HL-60/S4 treated with phorbol 12-myristate 13-acetate at 8.2 ng/mL for 4 days and 3 days (cell line): ENCODE measurements around the gene KDM4B.

ENCODE experiments used
- in situ Hi-C: fragments of 300-500 bp; cut with MboI; formaldehyde crosslinking; loops from 2 replicates; pipeline ENCODE4 v1.15.0; 2022; ENCODE audit warnings: low sequenced_read_pairs

Gene KDM4B

DNA sequence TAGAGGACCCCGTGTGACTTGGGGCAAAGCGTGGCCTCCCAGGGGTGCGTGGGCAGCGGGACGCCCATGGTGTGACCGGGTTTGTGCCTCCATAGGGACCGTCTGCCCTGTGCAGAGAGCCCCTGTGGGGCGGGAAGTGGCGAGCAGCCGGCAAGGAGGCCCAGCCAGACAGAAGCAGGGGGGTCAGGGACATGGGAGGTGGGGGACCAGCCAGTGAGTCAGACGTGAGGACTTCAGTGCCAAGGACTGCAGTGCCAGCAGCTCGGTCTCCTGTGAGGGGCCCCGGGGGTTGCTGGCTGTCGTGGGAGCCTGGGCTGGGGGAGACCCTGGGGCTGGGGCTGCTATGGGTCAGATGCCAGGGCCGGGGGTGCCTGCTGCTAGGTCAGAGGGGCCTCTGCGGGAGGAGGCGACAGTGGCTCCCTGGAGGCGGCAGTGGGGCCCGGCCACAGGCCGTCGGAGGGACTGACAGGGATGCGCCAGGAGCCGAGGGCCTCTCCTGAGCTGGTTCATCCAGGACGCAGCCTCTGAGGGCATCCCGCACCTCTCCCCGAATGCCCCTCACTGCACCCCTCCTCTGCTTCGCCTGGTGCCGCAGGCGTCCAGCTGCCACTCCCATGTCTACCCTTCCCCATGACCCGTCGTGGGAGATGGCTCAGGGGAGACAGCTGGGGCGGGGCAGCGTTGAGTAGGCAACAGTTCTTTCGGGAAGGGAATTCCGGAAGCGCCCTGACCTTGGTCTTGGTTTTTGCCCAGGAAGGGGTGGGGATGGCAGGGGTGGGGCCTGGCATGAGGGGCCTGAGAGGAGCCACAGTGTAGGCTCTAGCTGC is 80.0 kb downstream of the KDM4B start:
- in situ Hi-C loops = no loop called here

DNA sequence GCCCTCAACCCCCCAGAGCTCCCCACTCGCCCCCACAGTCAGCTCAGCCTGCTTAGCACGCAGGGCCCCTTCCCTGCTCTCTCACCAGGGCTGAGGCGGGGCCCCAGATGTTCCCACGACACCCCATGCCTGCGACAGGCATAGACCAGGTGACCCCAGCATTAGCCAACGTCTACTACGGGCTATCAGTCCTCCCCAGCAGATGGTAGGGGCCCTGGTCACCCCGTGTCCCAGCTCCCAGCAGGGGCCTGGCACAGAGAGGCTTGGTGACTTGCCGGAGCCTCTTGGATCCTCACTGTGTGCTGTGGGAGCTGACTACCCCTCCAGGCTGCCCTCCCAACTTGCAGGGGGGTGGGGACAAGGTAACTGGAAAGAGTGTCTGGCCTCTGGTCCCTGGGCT is 80.6 kb downstream of the KDM4B start:
- in situ Hi-C loops = no loop called here

DNA sequence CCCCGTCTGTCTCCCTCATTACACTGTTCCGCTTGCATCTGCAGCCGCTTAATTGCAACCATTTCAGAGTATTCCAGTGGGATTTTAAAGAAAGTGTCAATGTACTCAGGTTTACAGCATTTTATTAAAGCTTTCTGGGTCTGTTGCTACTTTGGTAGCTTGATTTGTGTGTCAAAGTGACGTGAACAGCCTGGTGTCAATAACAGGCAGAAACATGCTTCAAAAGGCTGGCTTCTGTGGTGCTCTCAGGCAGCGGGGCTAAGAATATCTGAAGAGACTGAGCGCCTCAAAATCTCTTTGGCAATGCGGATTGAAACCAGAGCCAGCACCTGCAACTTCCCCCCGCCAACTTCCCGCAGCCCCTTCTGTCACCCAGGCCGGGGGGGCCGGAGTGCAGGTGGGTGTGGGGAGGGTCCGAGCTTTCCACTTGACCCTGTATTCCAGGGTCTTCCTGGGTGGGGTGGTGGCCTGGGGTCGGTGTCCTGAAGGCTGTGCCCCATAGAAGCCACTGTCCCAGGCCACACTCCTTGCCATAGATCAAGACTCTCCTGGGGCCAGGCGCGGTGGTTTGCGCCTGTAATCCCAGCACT is 81.2 kb downstream of the KDM4B start:
- in situ Hi-C loops = loop anchor here (10.0 kb wide), 1 partner anchor 115 kb away; no protein-coding TSS in a partner anchor

DNA sequence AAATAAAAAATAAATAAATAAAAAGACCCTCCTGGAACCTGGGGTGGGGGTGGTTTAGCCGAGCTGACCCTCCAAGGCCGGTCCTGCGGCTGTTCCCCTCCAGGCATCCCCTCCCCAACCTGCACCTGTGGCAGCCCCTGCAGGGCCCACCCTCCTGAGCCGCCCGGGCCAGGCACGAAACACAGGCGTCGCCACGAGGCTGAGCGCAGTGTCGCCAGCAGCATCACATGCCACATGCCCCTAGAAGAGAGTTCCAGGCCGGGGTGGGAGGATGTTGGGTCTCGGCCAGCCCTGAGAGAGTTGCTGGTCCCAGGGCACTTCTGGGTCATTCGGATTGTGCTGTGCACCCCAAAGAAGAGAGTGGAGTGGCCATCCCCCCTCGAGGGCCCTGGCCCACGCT is 82.0 kb downstream of the KDM4B start:
- in situ Hi-C loops = loop anchor here (10.0 kb wide), 1 partner anchor 114 kb away; no protein-coding TSS in a partner anchor

DNA sequence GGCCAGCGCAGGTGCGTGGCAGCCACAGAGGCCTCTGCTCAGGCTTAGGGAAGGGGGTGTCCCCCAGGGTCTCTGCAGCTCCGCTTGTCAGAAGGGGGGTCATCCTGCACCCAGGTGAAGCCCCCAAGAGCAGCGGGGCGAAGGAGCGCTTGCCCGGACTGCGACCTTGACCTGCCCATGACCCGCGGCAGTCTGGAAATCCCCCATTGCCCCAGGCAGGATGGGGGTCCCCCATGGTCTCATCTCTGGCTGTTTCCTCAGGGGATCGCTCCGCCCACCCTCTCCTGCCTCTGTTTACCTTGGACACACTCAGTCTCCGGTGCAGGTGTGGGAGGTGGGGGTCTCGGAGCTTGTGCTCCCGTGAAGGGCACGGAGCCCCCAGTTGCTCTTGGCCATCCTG is 82.7 kb downstream of the KDM4B start:
- in situ Hi-C loops = loop anchor here (10.0 kb wide), 1 partner anchor 113 kb away; no protein-coding TSS in a partner anchor

DNA sequence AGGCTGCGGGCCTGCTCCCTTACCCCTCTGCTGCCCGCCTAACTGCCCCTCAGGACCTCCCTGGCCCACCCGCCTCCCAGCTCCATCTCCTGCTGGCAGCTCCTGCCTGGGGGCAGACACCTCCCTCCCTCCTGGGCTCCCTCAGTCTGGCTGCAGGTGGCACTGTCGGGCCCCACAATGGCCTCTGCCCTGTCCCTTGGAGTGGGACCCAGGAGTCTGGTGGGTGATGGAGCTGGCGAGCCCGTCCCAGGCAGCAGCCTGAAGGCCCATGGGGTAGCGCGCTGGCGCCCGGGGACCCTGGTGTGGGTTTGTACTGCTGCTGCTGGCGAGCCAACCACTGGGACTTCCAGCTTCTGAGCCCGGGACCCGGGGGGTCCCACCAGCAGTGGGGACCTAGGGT is 83.6 kb downstream of the KDM4B start:
- in situ Hi-C loops = loop anchor here (10.0 kb wide), 1 partner anchor 112 kb away; no protein-coding TSS in a partner anchor

DNA sequence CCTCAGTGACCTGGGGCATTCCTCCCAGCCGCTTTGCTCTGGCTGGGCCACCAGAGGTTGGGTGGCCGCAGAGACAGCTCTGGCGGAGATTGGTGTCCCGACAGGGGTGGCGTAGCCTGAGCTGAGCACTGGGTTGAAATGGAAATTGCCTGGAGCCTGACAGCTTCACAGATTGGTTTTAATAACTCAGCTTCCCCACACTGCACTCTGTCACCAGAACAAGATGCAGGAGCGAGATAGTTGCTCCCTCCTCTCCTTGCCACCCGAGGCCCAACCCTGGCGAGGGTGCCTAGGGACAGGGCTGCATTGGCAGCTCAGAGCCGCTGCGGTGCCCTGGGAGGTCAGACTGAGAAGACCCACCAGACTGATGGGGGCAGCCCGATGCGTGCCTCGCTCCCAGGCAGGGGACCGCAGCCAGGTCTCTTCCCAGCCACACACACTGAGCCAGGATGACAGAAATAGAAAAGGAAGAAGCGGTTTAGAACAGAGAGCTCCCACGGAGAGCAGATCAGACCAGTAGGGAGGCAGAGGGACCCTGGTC is 84.1 kb downstream of the KDM4B start:
- in situ Hi-C loops = loop anchor here (10.0 kb wide), 1 partner anchor 112 kb away; no protein-coding TSS in a partner anchor

DNA sequence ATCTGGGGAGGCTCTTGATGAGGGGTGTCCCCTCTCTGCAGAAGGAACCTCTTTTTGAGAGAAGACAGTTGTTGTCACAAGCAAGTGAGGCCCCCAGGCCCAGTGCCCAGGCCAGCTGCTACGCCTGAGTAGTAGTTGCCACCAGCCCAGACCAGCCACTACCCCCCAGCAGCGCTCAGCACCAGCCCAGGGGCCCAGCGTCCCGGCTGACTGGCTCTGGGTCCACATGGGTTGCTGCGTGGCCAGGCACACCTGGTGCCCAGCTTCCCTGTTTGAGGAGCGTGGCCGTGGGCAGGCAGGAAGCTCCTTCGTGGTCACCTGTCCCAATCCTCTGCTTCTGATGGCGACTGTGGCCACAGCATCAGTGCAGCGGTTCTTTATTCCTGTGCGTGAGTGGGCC is 84.7 kb downstream of the KDM4B start:
- in situ Hi-C loops = loop anchor here (10.0 kb wide), 1 partner anchor 111 kb away; no protein-coding TSS in a partner anchor

DNA sequence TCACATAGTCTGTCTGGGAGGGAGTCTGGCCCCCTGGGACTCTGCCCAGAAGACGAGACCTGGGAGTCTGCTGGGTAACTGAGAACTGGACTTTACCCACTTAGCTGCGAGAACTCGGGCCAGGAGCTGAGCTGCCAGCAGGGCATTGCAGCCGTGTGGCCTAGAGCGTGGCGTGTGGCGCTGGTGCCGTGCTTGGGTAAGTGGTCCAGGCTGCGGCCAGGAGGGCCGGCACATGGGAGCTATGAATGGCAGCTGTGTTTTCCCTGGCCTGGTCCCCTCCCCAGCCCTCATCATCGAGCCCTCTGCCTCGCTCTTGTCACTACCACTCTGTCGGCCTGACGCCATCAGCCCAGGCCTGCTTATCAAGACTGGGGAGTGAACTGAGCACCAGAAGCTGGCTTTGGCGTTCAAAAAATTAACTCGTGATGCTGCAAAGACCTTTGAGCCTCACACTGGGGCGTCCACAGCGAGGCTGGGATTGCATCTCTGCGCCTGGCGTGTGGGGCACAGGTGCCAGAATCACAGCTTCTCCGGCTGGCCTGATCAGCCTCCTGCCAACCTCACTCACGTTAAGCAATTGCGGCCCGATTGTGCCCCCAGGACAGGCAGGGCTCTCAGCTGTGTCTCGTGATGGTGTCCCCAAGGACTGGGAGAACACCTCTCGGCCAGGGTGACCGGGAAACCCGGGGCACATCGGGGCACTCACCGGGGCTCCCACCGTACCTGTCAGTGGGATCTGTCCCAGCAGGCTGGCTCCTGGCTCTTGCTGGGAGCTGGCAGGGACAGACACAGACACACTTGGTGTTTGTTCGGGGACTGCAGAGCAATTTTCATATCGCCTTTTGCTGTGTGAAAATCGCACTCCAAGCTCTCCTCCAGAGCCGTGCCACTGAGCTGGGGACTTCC is 85.9 kb downstream of the KDM4B start:
- in situ Hi-C loops = loop anchor here (10.0 kb wide), 1 partner anchor 110 kb away; no protein-coding TSS in a partner anchor

DNA sequence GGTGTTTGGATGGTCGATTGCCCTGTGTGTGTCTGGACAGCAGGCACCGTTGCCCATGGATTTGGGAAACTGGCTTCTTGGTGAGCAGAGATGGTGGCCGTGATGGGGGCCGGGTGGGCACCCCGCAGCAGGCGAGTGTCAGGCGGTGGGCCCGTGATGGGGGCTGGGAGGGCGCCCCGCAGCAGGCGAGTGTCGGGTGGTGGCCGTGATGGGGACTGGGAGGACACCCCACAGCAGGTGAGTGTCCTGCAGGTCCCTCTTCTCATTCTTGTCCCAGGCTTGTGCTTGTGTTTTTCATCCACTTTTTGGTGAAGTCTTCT is 86.5 kb downstream of the KDM4B start:
- in situ Hi-C loops = loop anchor here (10.0 kb wide), 1 partner anchor 109 kb away; no protein-coding TSS in a partner anchor

DNA sequence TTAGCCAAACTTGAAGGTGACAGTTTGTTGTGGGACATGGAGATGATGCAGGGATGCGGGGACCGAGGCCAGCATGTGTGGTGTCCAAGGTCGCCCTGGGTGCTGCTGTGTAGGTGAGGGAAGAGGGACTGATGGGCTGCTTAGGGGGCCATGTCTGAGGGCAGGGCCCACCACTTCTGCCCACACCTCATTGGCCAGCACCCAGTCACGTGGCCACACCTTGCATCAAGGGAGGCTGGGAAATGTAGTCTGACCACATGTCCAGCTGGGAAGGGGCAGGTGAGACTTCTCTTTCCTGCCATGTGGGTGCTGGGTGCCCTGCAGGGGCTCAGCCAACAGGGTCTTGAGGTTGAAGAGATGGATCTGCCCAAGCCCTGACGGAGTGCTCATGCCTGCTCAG is 88.9 kb downstream of the KDM4B start:
- in situ Hi-C loops = loop anchor here (10.0 kb wide), 1 partner anchor 107 kb away; no protein-coding TSS in a partner anchor

DNA sequence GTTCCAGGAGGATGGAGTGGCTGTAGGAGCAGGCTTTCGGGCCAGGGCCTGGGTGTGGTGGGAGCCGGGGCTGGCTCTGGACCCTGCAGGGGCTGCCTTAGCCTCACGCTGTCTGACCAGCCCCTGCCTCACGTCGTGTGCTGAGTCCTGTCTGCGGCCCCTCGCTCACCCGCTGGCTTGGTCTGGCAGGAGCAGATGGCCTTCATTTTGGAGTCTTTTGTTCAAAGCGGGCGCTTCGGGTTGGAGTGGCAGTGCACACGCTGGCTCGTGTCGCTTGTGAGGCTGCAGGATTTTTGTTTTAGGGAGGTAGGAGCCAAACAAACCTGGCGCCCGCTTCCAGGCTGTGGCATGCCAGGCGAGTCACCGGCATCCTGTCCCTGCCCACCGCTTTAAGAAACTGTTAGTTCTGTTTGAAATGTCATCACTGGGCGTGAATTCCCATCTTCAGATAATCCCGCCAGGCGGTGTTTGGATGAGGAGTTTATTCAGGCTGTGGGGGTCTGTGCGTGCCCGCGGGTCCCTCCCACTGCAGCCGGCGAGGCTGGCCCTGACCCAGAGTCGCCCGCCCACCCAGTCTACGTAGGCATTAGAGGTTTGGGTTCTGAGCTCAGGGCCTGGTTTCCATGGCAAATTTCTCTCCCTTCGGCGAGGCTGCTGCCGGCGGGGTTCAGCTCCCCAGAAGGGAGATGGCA is 89.8 kb downstream of the KDM4B start:
- in situ Hi-C loops = loop anchor here (10.0 kb wide), 1 partner anchor 106 kb away; no protein-coding TSS in a partner anchor

DNA sequence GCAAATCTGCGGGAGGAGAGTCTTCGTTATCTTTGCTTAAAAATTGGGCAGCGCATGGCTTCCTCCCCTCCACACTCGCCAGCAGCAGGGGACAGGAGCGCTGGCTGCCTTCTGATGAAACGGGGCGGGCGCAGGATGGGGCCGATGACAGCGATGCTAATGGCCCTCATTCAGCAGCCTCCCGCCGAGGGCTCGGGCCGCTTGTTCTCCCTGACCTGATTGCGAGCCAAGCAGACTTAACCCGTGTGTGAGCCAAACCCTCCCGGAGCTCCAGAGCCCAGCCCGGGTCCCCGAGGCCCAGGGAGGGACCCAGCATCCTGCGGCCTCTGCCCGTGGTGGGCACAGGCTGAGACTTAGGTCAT is 90.3 kb downstream of the KDM4B start:
- in situ Hi-C loops = loop anchor here (10.0 kb wide), 1 partner anchor 106 kb away; no protein-coding TSS in a partner anchor

DNA sequence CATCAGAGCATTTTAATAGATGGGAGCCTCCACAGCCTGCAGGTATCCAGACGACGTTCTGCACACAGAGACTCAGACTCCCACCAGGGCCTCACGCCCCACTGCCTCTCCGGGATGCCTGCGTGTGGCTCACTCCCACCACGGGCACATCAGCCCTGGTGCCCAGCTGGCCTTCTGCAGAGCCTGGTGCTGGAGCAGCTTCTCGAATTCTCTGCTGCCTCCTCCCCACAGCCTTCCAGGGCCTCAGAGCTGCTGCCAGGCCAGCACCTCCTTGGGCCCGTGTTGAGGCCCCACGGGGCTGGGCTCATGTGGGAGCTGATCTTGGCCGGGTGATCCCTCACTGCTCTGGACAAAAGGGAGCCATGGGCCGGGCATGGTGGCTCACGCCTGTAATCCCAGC is 90.9 kb downstream of the KDM4B start:
- in situ Hi-C loops = loop anchor here (10.0 kb wide), 1 partner anchor 105 kb away; no protein-coding TSS in a partner anchor

DNA sequence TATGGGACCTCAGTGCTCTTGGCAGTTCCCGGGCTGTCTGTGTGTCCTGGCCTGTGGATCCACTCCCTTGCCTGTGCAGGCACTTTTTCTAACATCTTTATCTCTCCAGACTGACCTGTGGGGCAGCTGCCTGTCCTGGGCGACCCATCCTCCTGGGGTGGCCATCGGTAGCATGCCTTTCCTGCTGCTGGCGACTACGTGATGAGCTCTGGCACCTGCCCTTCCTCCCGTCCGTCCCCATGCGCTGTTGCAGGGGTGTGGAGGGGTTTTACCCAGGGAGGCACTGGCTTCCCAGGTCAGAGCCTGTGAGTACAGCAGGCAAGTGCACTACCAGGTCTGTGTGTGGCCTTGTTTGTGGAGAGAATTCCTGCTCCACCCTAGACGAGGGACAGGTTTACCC is 93.3 kb downstream of the KDM4B start:
- in situ Hi-C loops = no loop called here

DNA sequence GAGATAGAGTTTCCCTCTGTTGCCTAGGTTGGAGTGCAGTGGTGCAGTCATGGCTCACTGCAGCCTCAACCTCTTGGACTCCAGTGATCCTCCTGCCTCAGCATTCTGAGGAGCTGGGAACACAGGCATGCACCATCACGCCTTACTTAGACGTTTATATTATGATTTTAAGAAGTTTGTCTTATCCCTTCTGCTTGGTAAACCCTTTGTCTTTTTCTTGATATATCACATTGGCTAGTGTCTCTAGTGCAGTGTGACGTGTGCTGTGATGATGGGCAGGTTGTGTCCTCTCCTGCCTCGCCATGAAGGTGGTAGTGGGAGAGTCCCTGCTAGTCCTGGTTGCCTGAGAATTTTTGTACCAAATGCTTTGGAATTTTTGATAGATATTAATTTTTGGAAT is 93.9 kb downstream of the KDM4B start:
- in situ Hi-C loops = no loop called here

DNA sequence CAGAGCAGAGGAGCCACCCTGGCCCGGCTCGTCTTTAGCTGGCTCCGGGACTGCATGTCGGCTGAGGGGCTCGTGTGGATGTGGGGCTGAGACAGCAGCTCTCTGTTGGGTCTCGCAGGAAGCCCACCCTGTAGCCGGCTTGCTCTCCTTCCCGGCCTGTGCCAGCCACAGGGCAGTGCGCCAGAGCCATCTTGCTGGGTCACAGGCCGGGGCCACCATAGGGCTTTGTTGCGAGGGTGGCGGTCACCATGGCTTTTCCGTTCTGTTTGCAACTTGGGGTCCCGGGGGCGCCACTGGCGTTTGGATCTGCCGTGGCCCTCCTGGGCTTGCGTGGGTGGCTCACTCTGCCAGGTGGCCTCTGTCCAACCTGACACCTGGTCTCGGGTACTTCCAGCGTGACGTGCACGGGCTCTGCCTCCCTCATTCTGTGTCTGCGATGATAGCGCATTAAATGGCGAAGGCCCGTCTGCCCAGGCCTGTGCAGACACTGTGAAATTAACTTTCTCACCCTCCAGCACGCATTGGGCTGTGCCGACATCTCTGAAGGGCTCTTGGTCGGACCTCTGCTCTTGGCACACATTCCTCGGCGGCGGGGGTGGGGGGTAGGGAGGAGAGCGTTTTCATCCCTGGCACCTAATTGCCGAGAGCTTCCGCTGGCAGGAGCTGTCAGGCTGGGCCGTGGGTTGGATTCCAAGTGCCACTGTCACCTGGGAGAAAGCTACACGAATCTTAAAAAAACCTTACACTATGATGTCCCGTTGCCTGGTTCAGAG is 95.1 kb downstream of the KDM4B start:
- in situ Hi-C loops = no loop called here

DNA sequence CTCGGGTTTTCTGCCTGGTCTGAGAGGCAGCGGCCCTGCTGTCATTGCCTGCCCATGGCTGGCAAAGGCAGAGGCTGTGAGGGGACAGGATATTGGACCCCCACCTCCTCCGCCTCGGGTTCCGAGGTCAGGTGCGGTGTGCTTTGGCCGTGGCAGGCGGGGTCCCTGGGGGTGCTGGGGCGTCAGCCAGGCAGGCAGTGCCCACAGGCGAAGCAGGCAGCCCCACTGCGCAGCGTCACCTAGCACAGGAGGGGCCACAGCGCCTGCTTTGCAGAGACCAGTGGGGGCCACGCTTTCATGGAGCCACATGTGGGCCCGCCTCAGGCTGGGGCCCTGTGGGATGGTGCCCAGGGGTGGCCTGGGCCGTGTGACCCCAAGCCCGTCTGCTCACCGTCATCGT is 96.0 kb downstream of the KDM4B start:
- in situ Hi-C loops = no loop called here

DNA sequence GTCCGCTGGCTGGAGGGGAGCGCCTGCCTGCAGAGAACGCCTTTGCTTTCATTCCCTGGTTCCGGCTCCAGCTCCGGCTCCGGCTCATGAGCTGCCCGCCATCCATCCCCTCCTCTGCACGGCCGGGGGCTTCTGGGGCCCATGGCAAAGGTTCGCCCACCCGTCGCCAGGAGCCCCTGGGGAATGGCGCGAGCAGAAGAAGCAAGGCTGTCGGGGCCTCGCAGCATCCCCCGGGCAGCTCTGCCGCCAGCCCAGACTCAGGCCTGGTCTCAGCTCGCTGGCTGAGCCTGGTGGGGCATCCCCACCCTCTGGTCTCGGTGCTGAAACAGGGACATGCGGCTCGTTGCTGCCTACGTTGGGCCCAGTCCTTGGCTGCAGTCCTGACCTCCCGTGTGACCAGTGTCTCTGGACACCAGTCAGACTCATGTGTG is 96.8 kb downstream of the KDM4B start:
- in situ Hi-C loops = no loop called here
